Liver (tissue), 9 donors: ENCODE results near the gene FBXO34. TPM values are rescaled to one million over a fixed set of nuclear protein-coding genes. Genes with fewer than 3 reads are reported as not detected.

Experiments used
- DNase-seq: peaks from one replicate; pipeline ENCODE4 v3.0.0-alpha.2; 2017; ENCODE audit warnings: low spot score
- H3K27ac ChIP-seq, 2 donors: one replicate each; pipeline ENCODE4 v1.7.0; 2013; ENCODE audit warnings: inconsistent platforms in 2 of 2, low read length in 2 of 2, control low read depth in 1 of 2, low read depth in 1 of 2, mild to moderate bottlenecking in 1 of 2
- H3K27me3 ChIP-seq, 4 donors: one replicate each; pipeline versions ENCODE4 v1.6.1 to v1.7.0; 2013; ENCODE audit warnings: low read length in 3 of 4, inconsistent platforms in 1 of 4, mild to moderate bottlenecking in 1 of 4, moderate library complexity in 1 of 4; ENCODE audit not compliant: control insufficient read depth in 4 of 4, insufficient read depth in 4 of 4
- H3K36me3 ChIP-seq, 4 donors: one replicate each; pipeline versions ENCODE4 v1.6.1 to v1.7.0; 2013; ENCODE audit warnings: low read length in 3 of 4, mild to moderate bottlenecking in 3 of 4, low read depth in 1 of 4, moderate library complexity in 1 of 4; ENCODE audit not compliant: control insufficient read depth in 4 of 4, insufficient read depth in 3 of 4
- H3K4me1 ChIP-seq, 4 donors: one replicate each; pipeline versions ENCODE4 v1.6.1 to v1.7.0; 2013; ENCODE audit warnings: low read length in 3 of 4, mild to moderate bottlenecking in 3 of 4, moderate library complexity in 1 of 4; ENCODE audit not compliant: control insufficient read depth in 4 of 4, insufficient read depth in 4 of 4
- H3K4me3 ChIP-seq, 3 donors: one replicate each; pipeline versions ENCODE4 v1.6.1 to v1.7.0; 2013; ENCODE audit warnings: low read length in 3 of 3, control low read depth in 1 of 3, low read depth in 1 of 3, mild to moderate bottlenecking in 1 of 3
- H3K9ac ChIP-seq, 2 donors: one replicate each; pipeline ENCODE4 v1.7.0; 2013; ENCODE audit warnings: low read length in 2 of 2, mild to moderate bottlenecking in 2 of 2, moderate library complexity in 2 of 2, control low read depth in 1 of 2, low read depth in 1 of 2
- H3K9me3 ChIP-seq, 4 donors: one replicate each; pipeline versions ENCODE4 v1.6.1 to v1.7.0; 2013; ENCODE audit warnings: low read length in 3 of 4; ENCODE audit not compliant: control insufficient read depth in 4 of 4
- EGR1 ChIP-seq, 2 donors: IDR thresholded peaks; 2 replicates each; pipeline ENCODE4 v1.6.1; 2016 to 2018; ENCODE audit warnings: antibody characterized with exemption in 2 of 2, low read depth in 2 of 2
- FOXA1 ChIP-seq: IDR thresholded peaks from 2 replicates; pipeline ENCODE4 v1.6.1; 2016; ENCODE audit warnings: antibody characterized with exemption
- FOXA2 ChIP-seq: IDR thresholded peaks from 2 replicates; pipeline ENCODE4 v1.6.1; 2016; ENCODE audit warnings: antibody characterized with exemption
- GABPA ChIP-seq, 2 donors: IDR thresholded peaks in 1 of 2; conservative IDR thresholded peaks in 1 of 2; 2 replicates each; pipeline ENCODE4 v1.6.1; 2016; ENCODE audit warnings: antibody characterized with exemption in 2 of 2, mild to moderate bottlenecking in 1 of 2, moderate library complexity in 1 of 2
- HNF4A ChIP-seq, 2 donors: conservative IDR thresholded peaks; 2 replicates each; pipeline ENCODE4 v1.6.1; 2016; ENCODE audit warnings: antibody characterized with exemption in 2 of 2, mild to moderate bottlenecking in 2 of 2
- HNF4G ChIP-seq: IDR thresholded peaks from 2 replicates; pipeline ENCODE4 v1.6.1; 2016; ENCODE audit warnings: antibody characterized with exemption
- JUND ChIP-seq, 2 donors: IDR thresholded peaks; 2 replicates each; pipeline ENCODE4 v1.6.1; 2016; ENCODE audit warnings: antibody characterized with exemption in 2 of 2
- NR2F2 ChIP-seq: IDR thresholded peaks from 2 replicates; pipeline ENCODE4 v1.6.1; 2016; ENCODE audit warnings: antibody characterized with exemption
- RAD21 ChIP-seq, 2 donors: IDR thresholded peaks; 2 replicates each; pipeline ENCODE4 v1.6.1; 2016; ENCODE audit warnings: antibody characterized with exemption in 2 of 2, mild to moderate bottlenecking in 2 of 2
- RXRA ChIP-seq, 2 donors: IDR thresholded peaks; 2 replicates each; pipeline ENCODE4 v1.6.1; 2017 to 2018; ENCODE audit warnings: antibody characterized with exemption in 2 of 2, mild to moderate bottlenecking in 1 of 2
- SP1 ChIP-seq: IDR thresholded peaks from 2 replicates; pipeline ENCODE4 v1.6.1; 2018; ENCODE audit warnings: antibody characterized with exemption, mild to moderate bottlenecking
- TAF1 ChIP-seq: conservative IDR thresholded peaks from 2 replicates; pipeline ENCODE4 v1.6.1; 2016; ENCODE audit warnings: antibody characterized with exemption, mild to moderate bottlenecking
- YY1 ChIP-seq: IDR thresholded peaks from 2 replicates; pipeline ENCODE4 v1.6.1; 2016; ENCODE audit warnings: antibody characterized with exemption, mild to moderate bottlenecking
- WGBS: extraction: QIAGEN DNeasy Blood & Tissue Kit; methylation state at CpG from one replicate; pipeline ENCODE4 v1.1.7; 2013; 5-methylcytosine and 5-hydroxymethylcytosine counted together
- polyA plus RNA-seq, 2 donors: library from polyadenylated mRNA; stranded (reverse) in 1 of 2; unstranded in 1 of 2; fragments of 200-250 nt in 1 of 2; fragments of >200 nt in 1 of 2; fragmentation: Nextera tagmentation in 1 of 2; extraction: Ambion mirVana in 1 of 2; gene quantifications; one replicate each; pipeline versions ENCODE4 v1.2.1 to v1.2.3, GENCODE V29; 2013 to 2015
- total RNA-seq, 2 donors: library from RNA; depleted of rRNA; stranded (reverse); fragments of >200 nt; gene quantifications; one replicate each; pipeline ENCODE4 v1.2.3, GENCODE V29; 2014
- TF ChIP-seq, protein P1 (sequence below): IDR thresholded peaks from 2 replicates; pipeline ENCODE4 v1.6.1; 2016; ENCODE audit warnings: antibody characterized with exemption
- TF ChIP-seq, protein P2 (sequence below): IDR thresholded peaks from 2 replicates; pipeline ENCODE4 v1.6.1; 2016; ENCODE audit warnings: antibody characterized with exemption
- TF ChIP-seq, protein P3 (sequence below): IDR thresholded peaks from 2 replicates; pipeline ENCODE4 v1.6.1; 2016; ENCODE audit warnings: antibody characterized with exemption
- TF ChIP-seq, protein P4 (sequence below): IDR thresholded peaks from 2 replicates; pipeline ENCODE4 v1.6.1; 2016; ENCODE audit warnings: antibody characterized with exemption, mild to moderate bottlenecking
- TF ChIP-seq, protein P5 (sequence below): fragments of 150-350 bp; IDR thresholded peaks from 2 replicates; pipeline ENCODE4 v1.5.1; 2017; ENCODE audit warnings: improper control_type of control experiment, low read depth, low read length; ENCODE audit not compliant: missing input control
- donor health status: healthy.
- donor health status: healthy.
- donor health status: healthy.
- donor health status: healthy.
- donor health status: healthy.

Gene FBXO34
- total and polyA plus RNA-seq, 4 donors: 4.2 to 25.8 (median 10.1) TPM

DNA sequence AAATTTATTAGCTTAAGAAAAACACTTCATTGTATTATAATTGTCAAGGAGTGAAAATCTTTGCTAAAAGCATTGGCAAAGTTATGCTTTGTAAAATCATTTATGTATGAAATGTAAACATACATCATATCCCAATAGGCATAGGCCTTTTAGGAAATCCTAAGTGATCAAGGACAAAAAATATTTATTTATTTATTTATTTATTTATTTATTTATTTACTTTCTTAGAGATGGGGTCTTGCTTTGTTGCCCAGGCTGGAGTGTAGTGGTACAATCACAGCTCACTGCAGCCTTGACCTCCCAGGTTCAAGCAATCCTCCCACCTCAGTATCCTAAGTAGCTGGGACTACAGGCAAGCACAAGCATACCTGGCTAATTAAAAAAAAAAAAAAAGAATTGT, 47.9 kb upstream of the FBXO34 start:
- TF ChIP-seq, protein P1, sequence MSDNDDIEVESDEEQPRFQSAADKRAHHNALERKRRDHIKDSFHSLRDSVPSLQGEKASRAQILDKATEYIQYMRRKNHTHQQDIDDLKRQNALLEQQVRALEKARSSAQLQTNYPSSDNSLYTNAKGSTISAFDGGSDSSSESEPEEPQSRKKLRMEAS: no peak
- no peak for TF ChIP-seq NR2F2
- TF ChIP-seq TAF1: no peak
- no peak for TF ChIP-seq HNF4G
- TF ChIP-seq, protein P2, sequence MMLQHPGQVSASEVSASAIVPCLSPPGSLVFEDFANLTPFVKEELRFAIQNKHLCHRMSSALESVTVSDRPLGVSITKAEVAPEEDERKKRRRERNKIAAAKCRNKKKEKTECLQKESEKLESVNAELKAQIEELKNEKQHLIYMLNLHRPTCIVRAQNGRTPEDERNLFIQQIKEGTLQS: no peak
- TF ChIP-seq EGR1 (IDR thresholded peaks at IDR 0.05; ENCODE audit: low read depth in 2 of 2): no peak
- TF ChIP-seq HNF4A (conservative IDR thresholded peaks at IDR 0.05): no peak
- TF ChIP-seq, protein P3, sequence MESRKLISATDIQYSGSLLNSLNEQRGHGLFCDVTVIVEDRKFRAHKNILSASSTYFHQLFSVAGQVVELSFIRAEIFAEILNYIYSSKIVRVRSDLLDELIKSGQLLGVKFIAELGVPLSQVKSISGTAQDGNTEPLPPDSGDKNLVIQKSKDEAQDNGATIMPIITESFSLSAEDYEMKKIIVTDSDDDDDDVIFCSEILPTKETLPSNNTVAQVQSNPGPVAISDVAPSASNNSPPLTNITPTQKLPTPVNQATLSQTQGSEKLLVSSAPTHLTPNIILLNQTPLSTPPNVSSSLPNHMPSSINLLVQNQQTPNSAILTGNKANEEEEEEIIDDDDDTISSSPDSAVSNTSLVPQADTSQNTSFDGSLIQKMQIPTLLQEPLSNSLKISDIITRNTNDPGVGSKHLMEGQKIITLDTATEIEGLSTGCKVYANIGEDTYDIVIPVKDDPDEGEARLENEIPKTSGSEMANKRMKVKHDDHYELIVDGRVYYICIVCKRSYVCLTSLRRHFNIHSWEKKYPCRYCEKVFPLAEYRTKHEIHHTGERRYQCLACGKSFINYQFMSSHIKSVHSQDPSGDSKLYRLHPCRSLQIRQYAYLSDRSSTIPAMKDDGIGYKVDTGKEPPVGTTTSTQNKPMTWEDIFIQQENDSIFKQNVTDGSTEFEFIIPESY: no peak
- no peak for TF ChIP-seq JUND (IDR thresholded peaks at IDR 0.05)
- TF ChIP-seq, protein P4, sequence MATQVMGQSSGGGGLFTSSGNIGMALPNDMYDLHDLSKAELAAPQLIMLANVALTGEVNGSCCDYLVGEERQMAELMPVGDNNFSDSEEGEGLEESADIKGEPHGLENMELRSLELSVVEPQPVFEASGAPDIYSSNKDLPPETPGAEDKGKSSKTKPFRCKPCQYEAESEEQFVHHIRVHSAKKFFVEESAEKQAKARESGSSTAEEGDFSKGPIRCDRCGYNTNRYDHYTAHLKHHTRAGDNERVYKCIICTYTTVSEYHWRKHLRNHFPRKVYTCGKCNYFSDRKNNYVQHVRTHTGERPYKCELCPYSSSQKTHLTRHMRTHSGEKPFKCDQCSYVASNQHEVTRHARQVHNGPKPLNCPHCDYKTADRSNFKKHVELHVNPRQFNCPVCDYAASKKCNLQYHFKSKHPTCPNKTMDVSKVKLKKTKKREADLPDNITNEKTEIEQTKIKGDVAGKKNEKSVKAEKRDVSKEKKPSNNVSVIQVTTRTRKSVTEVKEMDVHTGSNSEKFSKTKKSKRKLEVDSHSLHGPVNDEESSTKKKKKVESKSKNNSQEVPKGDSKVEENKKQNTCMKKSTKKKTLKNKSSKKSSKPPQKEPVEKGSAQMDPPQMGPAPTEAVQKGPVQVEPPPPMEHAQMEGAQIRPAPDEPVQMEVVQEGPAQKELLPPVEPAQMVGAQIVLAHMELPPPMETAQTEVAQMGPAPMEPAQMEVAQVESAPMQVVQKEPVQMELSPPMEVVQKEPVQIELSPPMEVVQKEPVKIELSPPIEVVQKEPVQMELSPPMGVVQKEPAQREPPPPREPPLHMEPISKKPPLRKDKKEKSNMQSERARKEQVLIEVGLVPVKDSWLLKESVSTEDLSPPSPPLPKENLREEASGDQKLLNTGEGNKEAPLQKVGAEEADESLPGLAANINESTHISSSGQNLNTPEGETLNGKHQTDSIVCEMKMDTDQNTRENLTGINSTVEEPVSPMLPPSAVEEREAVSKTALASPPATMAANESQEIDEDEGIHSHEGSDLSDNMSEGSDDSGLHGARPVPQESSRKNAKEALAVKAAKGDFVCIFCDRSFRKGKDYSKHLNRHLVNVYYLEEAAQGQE: no peak
- no peak for TF ChIP-seq RXRA (IDR thresholded peaks at IDR 0.05)
- no peak for TF ChIP-seq SP1
- no peak for TF ChIP-seq YY1
- no peak for TF ChIP-seq FOXA2
- TF ChIP-seq, protein P5, sequence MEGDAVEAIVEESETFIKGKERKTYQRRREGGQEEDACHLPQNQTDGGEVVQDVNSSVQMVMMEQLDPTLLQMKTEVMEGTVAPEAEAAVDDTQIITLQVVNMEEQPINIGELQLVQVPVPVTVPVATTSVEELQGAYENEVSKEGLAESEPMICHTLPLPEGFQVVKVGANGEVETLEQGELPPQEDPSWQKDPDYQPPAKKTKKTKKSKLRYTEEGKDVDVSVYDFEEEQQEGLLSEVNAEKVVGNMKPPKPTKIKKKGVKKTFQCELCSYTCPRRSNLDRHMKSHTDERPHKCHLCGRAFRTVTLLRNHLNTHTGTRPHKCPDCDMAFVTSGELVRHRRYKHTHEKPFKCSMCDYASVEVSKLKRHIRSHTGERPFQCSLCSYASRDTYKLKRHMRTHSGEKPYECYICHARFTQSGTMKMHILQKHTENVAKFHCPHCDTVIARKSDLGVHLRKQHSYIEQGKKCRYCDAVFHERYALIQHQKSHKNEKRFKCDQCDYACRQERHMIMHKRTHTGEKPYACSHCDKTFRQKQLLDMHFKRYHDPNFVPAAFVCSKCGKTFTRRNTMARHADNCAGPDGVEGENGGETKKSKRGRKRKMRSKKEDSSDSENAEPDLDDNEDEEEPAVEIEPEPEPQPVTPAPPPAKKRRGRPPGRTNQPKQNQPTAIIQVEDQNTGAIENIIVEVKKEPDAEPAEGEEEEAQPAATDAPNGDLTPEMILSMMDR: no peak
- TF ChIP-seq FOXA1: no peak
- no peaks in the 10 kb centered on the region for H3K36me3 ChIP-seq
- no peak overlapping the region for H3K9ac ChIP-seq
- no peaks in the 10 kb centered on the region for H3K4me1 ChIP-seq
- DNase-seq: no peak
- H3K27ac ChIP-seq: no peak overlapping the region
- H3K27me3 ChIP-seq: no peaks in the 10 kb centered on the region
- peaks cover 0 to 6% (median 0%) of the 10 kb centered on the region in 4 donors for H3K9me3 ChIP-seq
- H3K4me3 ChIP-seq: no peak overlapping the region

DNA sequence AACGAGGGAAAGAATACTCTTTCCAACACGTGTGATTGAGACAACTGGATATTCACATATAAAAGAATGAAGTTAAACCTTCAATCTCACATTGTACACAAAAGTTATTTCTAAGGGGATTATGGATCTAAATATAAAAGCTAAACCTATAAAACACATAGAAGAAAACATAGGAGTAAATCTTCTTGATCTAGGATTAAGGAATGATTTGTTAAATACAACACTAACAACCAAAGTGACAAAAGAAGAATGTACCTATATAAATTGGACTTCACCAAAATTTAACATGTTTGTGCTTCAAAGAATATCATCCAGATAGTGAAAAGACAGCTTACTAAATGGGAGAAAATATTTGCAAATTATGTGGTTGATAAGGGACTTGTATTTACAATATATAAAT, 43.0 kb upstream of the FBXO34 start:
- peaks cover 0 to 2% (median 0%) of the 10 kb centered on the region in 4 donors for H3K27me3 ChIP-seq
- 87% methylated on average over 2 of the region's 2 CpGs for WGBS
- DNase-seq: no peak
- H3K4me3 ChIP-seq: no peak overlapping the region
- peaks cover 0 to 6% (median 0%) of the 10 kb centered on the region in 4 donors for H3K9me3 ChIP-seq
- no peaks in the 10 kb centered on the region for H3K4me1 ChIP-seq
- H3K9ac ChIP-seq: no peak overlapping the region
- H3K27ac ChIP-seq: no peak overlapping the region
- no peaks in the 10 kb centered on the region for H3K36me3 ChIP-seq
- no peak for TF ChIP-seq GABPA (IDR thresholded peaks at IDR 0.05 in 1 of 2, conservative IDR thresholded peaks at IDR 0.05 in 1 of 2)
- no peak for TF ChIP-seq SP1
- TF ChIP-seq JUND (IDR thresholded peaks at IDR 0.05): no peak
- no peak for TF ChIP-seq EGR1 (IDR thresholded peaks at IDR 0.05; ENCODE audit: low read depth in 2 of 2)
- no peak for TF ChIP-seq NR2F2
- TF ChIP-seq TAF1: no peak
- no peak for TF ChIP-seq FOXA2
- TF ChIP-seq, protein P5: no peak
- no peak for TF ChIP-seq FOXA1
- TF ChIP-seq, protein P2: no peak
- no peak for TF ChIP-seq HNF4G
- no peak for TF ChIP-seq RAD21 (IDR thresholded peaks at IDR 0.05)
- TF ChIP-seq, protein P4: no peak
